ENCODE results near the gene SKAP2.

- no peak for TF ChIP-seq CTCF (conservative IDR thresholded peaks at IDR 0.05 in 1 of 2, IDR thresholded peaks at IDR 0.05 in 1 of 2; ENCODE audit: low read depth in 1 of 2, low read length in 2 of 2)
- TF ChIP-seq EZH2 (IDR thresholded peaks at IDR 0.05; ENCODE audit: low read length, missing control alignments) = no peak
These were observed 87.0 kb downstream of the SKAP2 start for GRCh38 chr7:26777385-26777784.

All from fibroblast of lung (primary cell).